ENCODE results near the gene NUDCD2.
"Not testable (repeated sequence)": the region's sequence is repeated elsewhere in the genome, so short reads cannot be mapped to it uniquely, and the experiment has no call there.

The NUDCD2 gene

DNA sequence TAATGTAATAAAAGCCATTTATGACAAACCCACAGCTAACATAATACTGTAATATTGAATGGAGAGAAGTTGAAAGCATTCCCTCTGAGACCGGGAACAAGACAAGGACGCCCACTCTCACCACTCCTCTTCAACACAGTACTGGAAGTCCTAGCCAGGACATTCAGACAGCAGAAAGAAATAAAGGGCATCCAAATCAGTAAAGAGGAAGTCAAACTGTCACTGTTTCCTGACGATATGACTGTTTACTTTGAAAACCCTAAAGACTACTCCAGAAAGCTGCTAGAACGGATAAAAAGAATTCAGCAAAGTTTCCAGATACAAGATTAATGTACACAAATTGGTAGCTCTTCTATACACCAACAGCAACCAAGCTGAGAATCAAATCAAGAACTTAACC lies 33.8 kb downstream of the NUDCD2 start:
- DNase-seq (ENCODE audit: low read depth), result not testable (repeated sequence)

DNA sequence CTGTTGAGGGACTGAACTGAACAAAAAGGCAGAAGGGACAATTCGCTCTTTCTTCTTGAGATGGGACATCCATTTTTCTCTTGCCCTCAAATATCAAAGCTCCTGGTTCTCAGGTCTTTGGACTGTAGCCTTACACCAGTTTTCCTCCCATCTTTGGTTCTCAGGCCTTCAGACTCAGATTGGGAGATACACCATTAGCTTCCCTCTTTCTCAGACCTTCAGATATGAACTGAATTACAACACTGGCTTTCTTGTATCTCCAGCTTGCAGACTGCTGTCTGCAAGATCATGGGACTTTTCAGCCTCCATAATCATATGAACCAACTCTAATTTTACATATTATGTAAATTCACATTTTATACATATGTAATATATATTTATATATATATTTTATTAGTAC lies 35.1 kb downstream of the NUDCD2 start:
- no peak for DNase-seq (ENCODE audit: low read depth)

DNA sequence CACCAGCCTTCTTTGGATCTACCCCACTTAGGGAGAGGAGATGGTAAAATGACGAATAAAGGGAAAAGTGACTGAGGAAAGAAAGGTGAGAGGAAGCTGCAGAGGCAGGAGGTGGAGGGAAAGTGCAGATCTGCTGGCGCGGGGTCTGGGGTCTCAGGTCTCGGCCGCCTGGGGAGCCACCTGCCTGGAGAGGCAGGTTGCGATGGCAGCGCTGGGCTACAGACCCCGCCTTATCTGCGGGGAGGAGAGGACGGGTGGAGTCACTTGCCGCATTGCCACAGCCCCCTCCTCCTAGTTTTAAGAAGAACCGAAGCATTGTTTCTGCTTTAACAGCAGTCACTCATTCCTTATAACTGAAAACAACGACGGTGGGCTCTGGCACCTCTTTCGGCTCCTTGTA lies 44.2 kb downstream of the NUDCD2 start:
- not testable (repeated sequence) for DNase-seq (ENCODE audit: low read depth)

GRCh38 chr5:163410505-163410904 lies 49.4 kb downstream of the NUDCD2 start:
- no peak for DNase-seq (ENCODE audit: low read depth)

- DNase-seq (ENCODE audit: low read depth), result no peak
Observed at GRCh38 chr5:163409384-163409783, 50.5 kb downstream of the NUDCD2 start.

- DNase-seq (ENCODE audit: low read depth), result peak; percentile 51
Observed at GRCh38 chr5:163408311-163408923, 51.5 kb downstream of the NUDCD2 start.

GRCh38 chr5:163407034-163407655 lies 52.8 kb downstream of the NUDCD2 start:
- DNase-seq (ENCODE audit: low read depth), result no peak

- no peak for DNase-seq (ENCODE audit: low read depth)
Observed at GRCh38 chr5:163404364-163405173, 55.3 kb downstream of the NUDCD2 start.

DNA sequence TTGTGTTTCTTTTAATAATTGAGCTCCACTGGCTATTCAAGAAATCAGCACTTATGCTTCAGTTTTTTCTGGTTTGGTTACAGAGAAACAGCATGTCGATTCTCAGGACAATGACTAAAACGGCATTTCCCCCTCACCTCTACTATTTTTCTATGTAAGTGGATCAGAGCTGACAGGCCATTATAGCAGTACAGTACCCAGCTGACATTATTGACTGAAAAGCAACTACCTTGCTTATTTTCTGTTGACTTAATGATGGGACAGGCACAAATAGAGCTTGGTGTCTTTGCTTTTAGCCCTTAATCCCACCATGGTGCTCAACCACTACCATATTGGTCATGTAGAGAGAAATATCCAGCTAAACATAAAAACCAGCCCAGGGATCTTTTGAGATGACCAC lies 57.9 kb downstream of the NUDCD2 start:
- DNase-seq (ENCODE audit: low read depth), result no peak

DNA sequence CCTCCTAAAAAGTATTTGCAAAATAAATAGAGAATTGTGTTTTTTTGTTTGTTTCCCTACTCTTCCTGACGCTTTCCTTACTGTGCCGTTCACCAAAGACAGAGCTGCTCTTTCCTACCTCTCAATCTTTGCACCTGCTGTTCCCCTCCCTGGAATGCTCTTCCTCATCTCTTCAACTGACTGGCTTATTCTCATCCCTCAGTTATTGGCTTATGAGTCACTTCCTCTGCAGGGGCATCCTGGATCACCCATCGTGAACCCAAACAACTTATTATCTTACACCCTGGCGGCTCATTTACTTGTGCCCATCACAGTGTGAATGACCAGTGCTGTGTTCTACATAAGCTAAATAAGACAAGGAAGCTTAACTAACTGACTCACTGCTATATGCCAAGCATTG lies 58.6 kb downstream of the NUDCD2 start:
- DNase-seq (ENCODE audit: low read depth), result no peak

DNA sequence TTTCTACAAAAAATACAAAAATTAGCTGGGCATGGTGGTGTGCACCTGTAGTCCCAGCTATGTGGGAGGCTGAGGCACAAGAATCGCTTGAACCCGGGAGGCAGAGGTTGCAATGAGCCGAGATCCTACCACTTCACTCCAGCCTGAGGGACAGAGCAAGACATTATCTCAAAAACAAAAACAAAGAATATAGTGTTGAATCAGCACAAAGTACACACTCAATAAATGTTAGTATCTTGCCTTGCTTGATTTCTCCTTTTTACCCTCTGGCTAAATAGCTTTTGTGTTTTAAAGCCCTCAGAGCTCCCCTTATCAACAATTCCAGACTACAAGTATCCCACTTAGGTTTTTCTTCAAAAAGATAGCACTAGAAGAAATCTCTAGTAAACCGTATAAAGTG lies 60.0 kb downstream of the NUDCD2 start:
- DNase-seq (ENCODE audit: low read depth), result no peak

GRCh38 chr5:163397354-163397753 lies 62.5 kb downstream of the NUDCD2 start:
- no peak for DNase-seq (ENCODE audit: low read depth)

GRCh38 chr5:163396818-163397340 lies 63.0 kb downstream of the NUDCD2 start:
- not testable (repeated sequence) for DNase-seq (ENCODE audit: low read depth)
